Natural killer cell (primary cell): Measurements from ENCODE around the gene SPRYD3. TPM values are rescaled to one million over a fixed set of nuclear protein-coding genes. Genes with fewer than 3 reads are reported as not detected.
A peak's percentile ranks its signal among the peaks of the same experiment; 100 is the strongest.

Experiments used
- ATAC-seq, 3 donors: fragments of 150-1000 bp in 2 of 3; fragments of 200-7000 bp in 1 of 3; cut with Tn5 transposase; 1 replicate in 1 of 3; 2 replicates in 2 of 3; pipeline ENCODE4 v1.10.0; 2021; ENCODE audit warnings: mild to moderate bottlenecking in 2 of 3, moderate library complexity in 2 of 3
- DNase-seq, 2 donors: peaks; one replicate each; pipeline versions ENCODE4 v3.0.0 to v3.0.0-alpha.2; 2013 to 2021; ENCODE audit warnings: mixed read lengths in 1 of 2
- H3K27ac ChIP-seq: one replicate; pipeline ENCODE4 v1.5.1; 2013; ENCODE audit warnings: mild to moderate bottlenecking, low read length
- H3K27me3 ChIP-seq: one replicate; pipeline ENCODE4 v1.6.1; 2013; ENCODE audit warnings: low read length; ENCODE audit not compliant: control insufficient read depth, insufficient read depth
- H3K36me3 ChIP-seq: one replicate; pipeline ENCODE4 v1.6.1; 2013; ENCODE audit warnings: low read length; ENCODE audit not compliant: control insufficient read depth, insufficient read depth
- H3K4me1 ChIP-seq: one replicate; pipeline ENCODE4 v1.6.1; 2013; ENCODE audit warnings: low read length; ENCODE audit not compliant: control insufficient read depth, insufficient read depth
- H3K4me3 ChIP-seq: one replicate; pipeline ENCODE4 v1.5.1; 2013; ENCODE audit warnings: low read length
- H3K9me3 ChIP-seq: one replicate; pipeline ENCODE4 v1.6.1; 2013; ENCODE audit warnings: low read length; ENCODE audit not compliant: control insufficient read depth, insufficient read depth
- H3K27ac Mint-ChIP-seq, 2 donors: one replicate each; pipeline ENCODE4 v1.8.0; 2022; ENCODE audit warnings: mild to moderate bottlenecking in 2 of 2, mixed read lengths in 2 of 2, moderate library complexity in 1 of 2
- H3K27me3 Mint-ChIP-seq, 2 donors: one replicate each; pipeline ENCODE4 v1.8.0; 2022; ENCODE audit warnings: low read depth in 2 of 2, mixed read lengths in 2 of 2
- H3K36me3 Mint-ChIP-seq: one replicate; pipeline ENCODE4 v1.8.0; 2022; ENCODE audit warnings: mixed read lengths
- H3K4me1 Mint-ChIP-seq, 2 donors: one replicate each; pipeline ENCODE4 v1.8.0; 2022; ENCODE audit warnings: mixed read lengths in 2 of 2
- H3K4me3 Mint-ChIP-seq: one replicate; pipeline ENCODE4 v1.8.0; 2022; ENCODE audit warnings: mild to moderate bottlenecking, moderate library complexity, mixed read lengths
- H3K9me3 Mint-ChIP-seq, 2 donors: one replicate each; pipeline ENCODE4 v1.8.0; 2022; ENCODE audit warnings: mixed read lengths in 2 of 2
- WGBS: methylation state at CpG from one replicate; pipeline ENCODE4 v1.1.7; 2013; ENCODE audit warnings: missing lambda C conversion rate; ENCODE audit not compliant: insufficient coverage; 5-methylcytosine and 5-hydroxymethylcytosine counted together
- intact Hi-C: fragments of 100-400 bp; cut with micrococcal nuclease; formaldehyde crosslinking; loops from one replicate; pipeline ENCODE4 v1.14.2; 2022
- total RNA-seq, 4 donors: library from RNA; stranded (reverse); fragments of 120-200 nt in 1 of 4; gene quantifications; one replicate each; pipeline versions ENCODE4 v1.2.3 to v1.2.4, GENCODE V29; 2013 to 2022
- TF ChIP-seq, protein P1 (sequence below): fragments of 200-600 bp; IDR thresholded peaks from one replicate; pipeline ENCODE4 v1.8.0; 2022; ENCODE audit warnings: antibody characterized with exemption

Gene SPRYD3
- total RNA-seq, 3 donors from 2014 or later (not counting 1 experiment from before 2014, with no cell fraction given): 32.6 to 48.0 (median 42.6) TPM

DNA sequence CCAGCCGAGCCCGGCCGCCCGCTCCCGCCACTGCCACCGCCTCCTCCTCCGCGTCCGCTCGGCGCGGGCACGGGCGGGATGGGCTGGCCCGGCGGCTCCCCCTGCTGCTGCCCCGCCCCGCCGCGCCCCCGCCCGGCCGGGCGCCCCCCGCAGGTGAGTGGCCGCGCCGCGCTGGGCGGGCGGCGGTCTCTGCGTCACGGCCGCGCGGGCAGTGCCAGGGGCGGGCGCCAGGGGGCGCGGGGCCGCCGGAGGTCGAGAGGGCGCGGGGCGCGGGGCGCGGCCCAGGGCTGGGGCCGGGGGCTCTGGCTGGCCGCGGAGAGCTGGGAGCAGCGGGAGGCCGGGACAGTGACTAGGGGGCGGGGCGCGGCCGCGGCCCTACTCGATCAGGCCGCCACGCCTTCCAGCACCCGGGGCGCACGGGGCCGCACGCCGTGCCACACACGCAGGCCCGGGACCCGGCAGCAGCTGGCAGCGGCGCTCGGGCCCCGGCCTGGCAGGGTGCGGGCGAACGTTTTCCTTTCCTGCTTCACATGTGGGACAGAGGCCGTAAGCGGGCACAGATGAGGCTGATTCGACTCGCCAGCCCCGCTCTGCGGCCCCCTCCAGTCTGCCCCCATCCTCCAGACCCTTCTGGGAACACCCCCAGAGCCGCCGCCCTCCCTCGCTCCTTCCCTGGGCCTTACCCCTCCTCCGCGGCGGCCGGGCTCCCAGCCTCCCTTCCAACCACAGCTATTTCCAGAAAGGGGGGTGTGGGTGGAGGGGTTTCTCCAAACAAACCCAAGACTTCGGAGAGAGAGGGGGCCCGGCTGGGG is 31.8 kb downstream of the SPRYD3 start:
- no peaks in the 10 kb centered on the region for H3K9me3 Mint-ChIP-seq
- H3K4me3 Mint-ChIP-seq: peak overlapping the region; percentile 74
- intact Hi-C loops: loop anchor here (5.0 kb wide), 1 partner anchor 40 kb away; the partner anchor contains the start of gene EIF4B
- peaks cover 18% of the 10 kb centered on the region for H3K4me1 ChIP-seq
- no peaks in the 10 kb centered on the region for H3K36me3 Mint-ChIP-seq
- 2% methylated on average over 90 of the region's 94 CpGs for WGBS
- DNase-seq: peak; percentile 76 to 87
- peak overlapping the region; percentile 66 for H3K27ac ChIP-seq
- peaks cover 9 to 17% of the 10 kb centered on the region in 2 donors for H3K4me1 Mint-ChIP-seq
- H3K27me3 Mint-ChIP-seq: peaks cover 0 to 4% of the 10 kb centered on the region in 2 donors
- peak; percentile 85 to 91 (median 88) for ATAC-seq
- TF ChIP-seq, protein P1, sequence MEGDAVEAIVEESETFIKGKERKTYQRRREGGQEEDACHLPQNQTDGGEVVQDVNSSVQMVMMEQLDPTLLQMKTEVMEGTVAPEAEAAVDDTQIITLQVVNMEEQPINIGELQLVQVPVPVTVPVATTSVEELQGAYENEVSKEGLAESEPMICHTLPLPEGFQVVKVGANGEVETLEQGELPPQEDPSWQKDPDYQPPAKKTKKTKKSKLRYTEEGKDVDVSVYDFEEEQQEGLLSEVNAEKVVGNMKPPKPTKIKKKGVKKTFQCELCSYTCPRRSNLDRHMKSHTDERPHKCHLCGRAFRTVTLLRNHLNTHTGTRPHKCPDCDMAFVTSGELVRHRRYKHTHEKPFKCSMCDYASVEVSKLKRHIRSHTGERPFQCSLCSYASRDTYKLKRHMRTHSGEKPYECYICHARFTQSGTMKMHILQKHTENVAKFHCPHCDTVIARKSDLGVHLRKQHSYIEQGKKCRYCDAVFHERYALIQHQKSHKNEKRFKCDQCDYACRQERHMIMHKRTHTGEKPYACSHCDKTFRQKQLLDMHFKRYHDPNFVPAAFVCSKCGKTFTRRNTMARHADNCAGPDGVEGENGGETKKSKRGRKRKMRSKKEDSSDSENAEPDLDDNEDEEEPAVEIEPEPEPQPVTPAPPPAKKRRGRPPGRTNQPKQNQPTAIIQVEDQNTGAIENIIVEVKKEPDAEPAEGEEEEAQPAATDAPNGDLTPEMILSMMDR: peak; percentile 36
- peak overlapping the region in 1 of 2 donors; percentile 86 for H3K27ac Mint-ChIP-seq
- peak overlapping the region; percentile 83 for H3K4me3 ChIP-seq
- H3K9me3 ChIP-seq: no peaks in the 10 kb centered on the region
- H3K36me3 ChIP-seq: no peaks in the 10 kb centered on the region
- no peaks in the 10 kb centered on the region for H3K27me3 ChIP-seq

DNA sequence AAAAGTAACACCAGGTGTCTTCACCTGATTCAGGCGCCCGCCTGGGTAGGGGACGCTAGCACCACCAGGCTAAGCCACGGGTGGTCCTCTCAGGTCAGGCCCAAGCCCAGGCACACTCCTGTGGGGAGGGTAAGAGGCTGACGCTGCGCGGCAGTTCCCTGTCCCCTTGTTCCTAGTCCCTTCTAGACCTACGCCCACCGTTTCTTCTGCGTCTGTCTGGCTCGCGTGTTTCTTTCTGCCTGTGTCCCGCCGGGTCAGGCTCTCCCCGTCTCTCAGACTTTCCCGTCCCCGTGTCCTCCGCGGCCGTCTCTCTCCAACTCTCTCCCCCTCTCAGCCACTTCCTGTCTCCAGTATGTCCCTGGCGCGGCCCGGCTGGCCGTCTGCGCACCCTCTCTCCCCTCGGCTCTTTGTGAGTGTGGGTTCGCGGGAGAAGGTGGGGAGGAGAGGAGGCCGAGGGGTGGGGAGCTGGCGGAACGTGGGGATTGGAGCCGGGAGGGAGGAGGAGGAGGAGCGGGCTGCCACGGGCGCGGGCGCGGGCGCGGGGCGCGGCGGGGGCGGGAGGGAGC is 32.5 kb downstream of the SPRYD3 start:
- TF ChIP-seq, protein P1: no peak
- Mint-ChIP-seq H3K27me3 (peaks cover 0 to 4% of the 10 kb centered on the region in 2 donors), H3K27ac (peak overlapping the region in 1 of 2 donors; percentile 86), H3K4me1 (peaks cover 9 to 17% of the 10 kb centered on the region in 2 donors), H3K9me3 (no peaks in the 10 kb centered on the region), H3K4me3 (peak overlapping the region; percentile 93), H3K36me3 (no peaks in the 10 kb centered on the region)
- H3K9me3 ChIP-seq: no peaks in the 10 kb centered on the region
- DNase-seq: peak; percentile 30 to 74
- H3K27ac ChIP-seq: peak overlapping the region; percentile 54
- H3K27me3 ChIP-seq: no peaks in the 10 kb centered on the region
- under 1% methylated on average over 41 of the region's 44 CpGs for WGBS
- intact Hi-C loops: loop anchor here (5.0 kb wide), 1 partner anchor 39 kb away; the partner anchor contains the start of gene EIF4B
- peaks cover 18% of the 10 kb centered on the region for H3K4me1 ChIP-seq
- H3K36me3 ChIP-seq: no peaks in the 10 kb centered on the region
- H3K4me3 ChIP-seq: peak overlapping the region; percentile 83
- peak; percentile 29 to 47 (median 35) for ATAC-seq

DNA sequence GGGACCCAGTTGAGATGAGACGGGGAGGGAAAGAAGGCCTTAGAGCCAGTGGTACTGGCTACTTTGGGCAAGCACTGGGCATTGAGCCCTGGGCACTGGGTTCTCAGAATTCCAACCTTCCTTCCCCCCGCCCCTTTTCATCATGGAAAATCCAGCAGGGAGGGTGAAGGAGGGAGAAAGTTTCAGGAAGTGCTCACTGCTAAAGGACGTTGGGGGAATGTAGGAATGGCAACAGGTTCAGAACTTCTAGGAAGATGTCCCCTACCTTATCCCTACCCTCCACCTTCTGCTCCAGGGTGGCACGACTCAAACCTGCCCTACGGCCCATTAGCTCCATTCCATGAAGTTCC is 33.5 kb downstream of the SPRYD3 start:
- peak overlapping the region in 1 of 2 donors; percentile 86 for H3K27ac Mint-ChIP-seq
- no peaks in the 10 kb centered on the region for H3K9me3 ChIP-seq
- peak overlapping the region; percentile 93 for H3K4me3 Mint-ChIP-seq
- peaks cover 9 to 17% of the 10 kb centered on the region in 2 donors for H3K4me1 Mint-ChIP-seq
- peaks cover 0 to 4% of the 10 kb centered on the region in 2 donors for H3K27me3 Mint-ChIP-seq
- intact Hi-C loops: loop anchor here (5.0 kb wide), 1 partner anchor 38 kb away; the partner anchor contains the start of gene EIF4B
- ATAC-seq (no peak), DNase-seq (no peak)
- H3K27me3 ChIP-seq: no peaks in the 10 kb centered on the region
- peaks cover 18% of the 10 kb centered on the region for H3K4me1 ChIP-seq
- no peaks in the 10 kb centered on the region for H3K36me3 Mint-ChIP-seq
- no peak overlapping the region for H3K4me3 ChIP-seq
- 80% methylated on average over 3 of the region's 5 CpGs for WGBS
- peaks cover 2% of the 10 kb centered on the region for H3K36me3 ChIP-seq
- no peak overlapping the region for H3K27ac ChIP-seq
- TF ChIP-seq, protein P1: no peak
- H3K9me3 Mint-ChIP-seq: no peaks in the 10 kb centered on the region
